Stimulated activated CD8-positive, alpha-beta memory T cell treated with anti-CD3 and anti-CD28 coated beads, Interleukin-15, amount 100 ng/mL, for 4 hours (primary cell): ENCODE measurements around the gene ATXN7L3.
"Not testable (repeated sequence)": the region's sequence is repeated elsewhere in the genome, so short reads cannot be mapped to it uniquely, and the experiment has no call there.

ENCODE experiments used
- DNase-seq, 2 donors: peaks; one replicate each; pipeline ENCODE4 v3.0.0-alpha.2; 2020; ENCODE audit warnings: low read depth in 2 of 2

The ATXN7L3 gene, protein sequence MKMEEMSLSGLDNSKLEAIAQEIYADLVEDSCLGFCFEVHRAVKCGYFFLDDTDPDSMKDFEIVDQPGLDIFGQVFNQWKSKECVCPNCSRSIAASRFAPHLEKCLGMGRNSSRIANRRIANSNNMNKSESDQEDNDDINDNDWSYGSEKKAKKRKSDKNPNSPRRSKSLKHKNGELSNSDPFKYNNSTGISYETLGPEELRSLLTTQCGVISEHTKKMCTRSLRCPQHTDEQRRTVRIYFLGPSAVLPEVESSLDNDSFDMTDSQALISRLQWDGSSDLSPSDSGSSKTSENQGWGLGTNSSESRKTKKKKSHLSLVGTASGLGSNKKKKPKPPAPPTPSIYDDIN

DNA sequence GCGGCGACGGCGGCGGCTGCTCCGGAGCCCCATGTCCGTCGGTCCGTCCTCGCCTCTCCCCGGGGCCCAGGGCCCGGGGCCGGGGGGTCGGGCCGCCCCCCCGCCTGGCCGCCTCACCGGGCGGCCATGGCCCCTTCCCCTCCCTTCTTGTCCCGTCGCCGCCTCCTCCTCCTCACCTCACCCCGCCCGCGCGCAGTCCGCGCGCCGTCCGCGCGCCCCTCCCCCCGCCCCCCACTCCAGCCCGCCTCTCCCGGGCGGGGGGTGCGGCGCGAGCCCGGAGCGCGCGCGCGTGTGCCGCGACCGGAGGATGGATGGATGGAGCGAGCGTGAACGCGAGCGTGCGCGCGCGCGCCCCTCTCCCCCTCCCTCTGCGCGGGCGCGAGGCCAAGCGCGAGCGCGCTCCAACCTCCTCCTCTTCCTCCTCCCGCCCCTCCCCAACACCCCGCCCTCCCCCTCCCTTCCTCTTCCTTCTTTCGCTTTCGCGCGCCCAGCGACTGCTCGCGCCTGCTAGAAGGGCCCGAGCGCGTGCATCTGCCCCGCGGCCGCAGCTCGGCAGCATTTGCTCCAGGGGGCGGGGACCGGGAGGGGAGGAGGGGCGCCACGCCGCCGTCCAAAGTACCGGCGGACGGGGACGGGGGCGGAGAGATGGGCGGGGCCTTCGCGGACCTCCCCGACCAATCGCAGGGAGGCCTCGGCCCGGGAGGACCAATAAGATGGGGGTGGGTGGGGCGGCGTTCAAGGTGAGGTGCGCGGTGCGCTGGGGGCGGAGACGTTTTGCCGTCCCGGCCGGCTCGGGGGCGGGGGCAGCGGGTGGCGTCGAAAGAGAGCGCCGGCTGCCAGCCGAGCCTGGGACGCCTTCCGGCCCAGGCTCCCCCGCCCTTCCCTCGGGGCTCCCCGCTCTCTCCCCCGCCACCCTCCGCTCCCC lies at the start of gene ATXN7L3:
ATXN7L3 (minus strand) TSS at position 332 of the 925 bp plus-strand sequence. CDS start 1,814 bp downstream, outside the sequence.
- peak; percentile 99 to 100 for DNase-seq

DNA sequence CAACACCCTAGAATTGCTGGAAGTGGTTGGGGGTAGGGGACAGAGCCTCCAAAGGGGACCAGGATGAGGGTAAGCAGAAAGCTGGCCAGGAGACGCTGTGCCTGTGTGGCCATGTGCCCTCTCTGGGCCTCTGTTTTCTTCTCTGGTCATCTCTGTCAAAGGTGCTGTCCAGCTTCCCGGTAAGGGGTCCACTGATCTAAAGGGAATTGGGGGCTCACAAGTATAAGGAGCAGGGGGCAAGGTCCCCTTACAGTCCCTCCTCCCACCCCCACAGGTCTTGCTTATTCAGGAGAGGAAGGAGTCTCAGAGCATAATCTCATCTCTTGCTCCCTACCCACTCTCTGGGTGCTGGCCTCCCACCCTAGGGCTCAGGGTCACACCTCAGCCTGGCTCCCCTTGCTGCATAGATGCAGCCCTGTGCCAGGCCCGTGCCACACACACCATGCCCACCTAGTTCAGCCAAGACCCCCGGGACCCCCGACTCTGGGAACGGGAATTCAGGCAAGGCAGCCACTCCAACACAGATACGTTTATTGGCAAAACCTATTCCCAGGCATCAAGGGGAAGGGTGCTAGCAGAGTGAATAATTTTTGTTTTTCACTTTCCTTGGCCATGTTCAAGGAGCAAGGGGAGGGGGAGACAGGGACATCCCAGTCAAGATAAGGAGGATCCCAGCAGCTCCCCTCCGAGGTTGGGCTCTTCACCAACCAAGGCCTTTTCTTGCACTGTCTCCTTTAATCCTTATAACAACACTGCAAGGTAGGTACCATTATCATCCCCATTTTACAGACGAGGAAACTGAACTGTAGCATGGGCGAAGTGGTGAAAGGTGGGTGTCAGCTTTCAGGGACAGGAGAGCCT lies 48.4 kb upstream of the ATXN7L3 start:
- DNase-seq: no peak

- DNase-seq: no peak
These were observed 47.8 kb upstream of the ATXN7L3 start for GRCh38 chr17:44247440-44247841.

DNA sequence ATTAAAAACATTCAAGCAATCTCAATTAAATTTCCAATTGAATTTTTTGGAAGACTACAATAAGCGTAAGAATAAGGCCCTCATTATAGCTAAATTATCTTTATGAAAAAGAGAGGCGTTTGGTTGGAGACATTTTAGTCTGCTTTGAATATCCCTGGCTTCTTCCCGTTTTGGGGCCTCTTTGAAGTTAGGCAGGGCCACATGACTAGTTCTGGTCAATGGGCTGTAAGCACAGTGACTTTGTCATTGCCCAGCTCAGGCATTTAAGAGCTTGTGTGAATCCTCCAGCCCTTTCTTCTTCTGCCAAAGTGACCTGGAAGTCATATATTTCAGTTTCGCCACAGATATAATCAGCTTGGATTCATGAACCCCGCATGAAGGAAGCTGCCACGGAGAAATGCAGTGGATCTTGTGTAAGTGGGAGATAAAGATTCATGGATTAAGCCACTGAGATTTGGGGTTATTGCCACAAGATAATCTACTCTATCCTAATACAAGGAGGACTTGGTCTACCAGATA lies 41.5 kb upstream of the ATXN7L3 start:
- no peak for DNase-seq

DNA sequence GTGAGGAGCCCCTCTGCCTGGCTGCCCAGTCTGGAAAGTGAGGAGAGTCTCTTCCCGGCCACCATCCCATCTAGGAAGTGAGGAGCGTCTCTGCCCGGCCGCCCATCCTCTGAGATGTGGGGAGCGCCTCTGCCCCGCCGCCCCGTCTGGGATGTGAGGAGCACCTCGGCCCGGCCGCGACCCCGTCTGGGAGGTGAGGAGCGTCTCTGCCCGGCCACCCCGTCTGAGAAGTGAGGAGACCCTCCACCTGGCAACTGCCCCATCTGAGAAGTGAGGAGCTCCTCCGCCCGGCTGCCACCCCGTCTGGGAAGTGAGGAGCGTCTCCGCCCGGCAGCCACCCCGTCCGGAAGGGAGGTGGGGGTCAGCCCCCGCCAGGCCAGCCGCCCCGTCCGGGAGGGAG lies 38.2 kb upstream of the ATXN7L3 start:
- not testable (repeated sequence) for DNase-seq

GRCh38 chr17:44236444-44236991 lies 36.8 kb upstream of the ATXN7L3 start:
- no peak for DNase-seq

GRCh38 chr17:44235583-44235936 lies 35.9 kb upstream of the ATXN7L3 start:
- no peak for DNase-seq

DNA sequence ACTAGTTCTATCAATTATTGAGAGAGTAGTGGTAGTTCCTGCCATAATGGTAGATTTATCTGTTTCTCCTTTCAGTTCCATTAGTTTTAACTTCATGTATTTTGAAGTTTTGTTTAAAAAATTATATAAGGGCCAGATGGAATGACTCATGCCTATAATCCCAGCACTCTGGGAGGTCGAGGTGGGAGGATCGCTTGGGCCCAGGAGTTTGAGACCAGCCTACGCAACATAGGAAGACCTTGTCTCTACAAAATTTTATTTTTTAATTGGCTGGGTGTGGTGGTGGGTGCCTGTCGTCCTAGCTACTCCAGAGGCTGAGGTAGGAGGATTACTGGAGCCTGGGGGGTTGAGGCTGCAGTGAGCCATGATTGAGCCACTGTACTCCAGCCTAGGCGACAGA lies 33.9 kb upstream of the ATXN7L3 start:
- no peak for DNase-seq

DNA sequence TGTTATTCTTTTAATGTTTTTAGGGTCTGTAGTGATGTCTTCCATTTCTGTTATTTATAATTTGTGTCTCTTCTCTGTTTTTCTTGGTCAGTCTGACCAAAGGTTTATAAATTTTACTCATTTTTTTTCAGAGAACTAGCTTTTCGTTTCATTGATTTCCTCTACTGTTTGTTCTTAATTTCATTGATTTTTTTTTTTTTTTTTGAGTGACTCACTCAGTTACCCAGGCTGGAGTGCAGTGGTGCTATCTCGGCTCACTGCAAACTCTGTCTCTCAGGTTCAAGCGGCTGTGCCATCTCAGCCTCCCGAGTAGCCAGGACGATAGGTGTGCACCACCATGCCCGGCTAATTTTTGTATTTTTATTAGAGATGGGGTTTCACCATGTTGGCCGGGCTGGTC lies 32.4 kb upstream of the ATXN7L3 start:
- no peak for DNase-seq

DNA sequence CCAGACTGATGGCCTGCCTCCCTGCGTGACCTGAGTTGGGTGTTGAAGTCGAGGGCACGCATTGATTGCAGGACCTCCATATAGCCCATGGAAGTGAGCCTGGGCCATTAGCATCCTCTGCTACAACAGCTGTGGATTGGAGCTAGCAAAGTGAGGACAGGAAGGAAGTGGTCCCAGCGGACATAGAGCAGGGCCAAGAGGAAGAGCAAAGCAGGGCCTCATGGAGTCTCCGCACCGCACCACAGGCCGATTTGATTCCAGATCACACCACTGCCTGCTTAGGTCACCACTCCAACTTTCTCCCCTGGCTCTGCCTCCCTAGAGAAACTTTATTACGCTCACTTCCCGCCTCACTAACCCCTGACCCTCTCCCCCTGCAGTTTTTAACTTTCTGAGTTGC lies 30.5 kb upstream of the ATXN7L3 start:
- no peak for DNase-seq

GRCh38 chr17:44229090-44229489 lies 29.4 kb upstream of the ATXN7L3 start:
- DNase-seq: no peak

- no peak for DNase-seq
These were observed 23.9 kb upstream of the ATXN7L3 start for GRCh38 chr17:44223541-44224071.

GRCh38 chr17:44222112-44222869 lies 22.6 kb upstream of the ATXN7L3 start:
- DNase-seq: no peak

- DNase-seq: no peak
These were observed 22.1 kb upstream of the ATXN7L3 start for GRCh38 chr17:44221862-44222111.

GRCh38 chr17:44221084-44221861 lies 21.6 kb upstream of the ATXN7L3 start:
- no peak for DNase-seq

GRCh38 chr17:44220213-44221083 lies 20.8 kb upstream of the ATXN7L3 start:
- DNase-seq: peak in 1 of 2 donors; percentile 40

DNA sequence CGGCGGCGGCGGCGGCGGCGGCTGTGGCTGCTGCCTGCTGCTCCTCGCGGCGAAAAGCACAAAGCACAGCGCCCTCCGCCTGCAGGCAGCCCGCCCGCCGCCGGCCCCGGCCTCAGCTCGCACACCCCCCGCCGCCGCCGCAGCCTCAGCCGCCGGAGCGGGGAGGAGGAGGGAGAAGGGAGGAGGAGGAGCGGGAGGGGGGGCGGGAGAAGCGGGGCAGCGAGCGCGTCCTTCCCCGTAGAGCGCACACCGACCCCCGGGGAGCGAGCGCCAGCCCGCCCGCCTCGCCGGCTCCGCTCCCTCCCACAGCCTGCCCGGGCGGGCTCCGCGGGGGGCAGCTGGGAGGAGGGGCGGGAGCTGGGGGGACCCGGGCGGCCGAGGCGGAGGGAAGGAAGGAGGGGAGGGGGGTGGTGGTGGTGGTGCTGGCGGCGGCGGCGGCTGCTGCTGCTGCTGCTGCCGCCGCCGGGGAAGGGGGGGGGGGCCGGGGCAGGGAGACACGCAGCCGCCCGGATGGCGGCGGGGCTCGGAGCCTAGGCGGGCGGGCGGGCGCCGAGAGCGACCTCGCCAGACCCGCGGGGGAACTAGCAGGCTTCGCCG lies 20.0 kb upstream of the ATXN7L3 start, which contains the start of gene UBTF:
UBTF (minus strand) TSS at position 60 of the 597 bp plus-strand sequence. CDS start 1,446 bp downstream, outside the sequence.
- DNase-seq: peak in 1 of 2 donors; percentile 59

GRCh38 chr17:44219108-44219615 lies 19.5 kb upstream of the ATXN7L3 start:
- DNase-seq: peak in 1 of 2 donors; percentile 56
